OCI-LY3 (cell line): ENCODE results near the gene PRXL2B.

Source experiments
- H2AFZ ChIP-seq: fragments of 200-600, 300-600 bp; shearing (Covaris generic); 2 replicates; pipeline ENCODE4 v1.6.0; 2014; ENCODE audit warnings: antibody characterized with exemption, low read depth, low read length
- H3K27ac ChIP-seq: fragments of 200-600, 300-600 bp; sonication (generic); 2 replicates; pipeline ENCODE4 v1.5.1; 2014; ENCODE audit warnings: mild to moderate bottlenecking, low read length, moderate library complexity, mixed read lengths
- H3K27me3 ChIP-seq: fragments of 200-600, 300-600 bp; sonication (generic); 2 replicates; pipeline ENCODE4 v1.6.1; 2014; ENCODE audit warnings: low read depth, low read length, mixed read lengths
- H3K36me3 ChIP-seq: fragments of 200-600, 300-600 bp; sonication (generic); replicated peaks from 2 replicates; pipeline ENCODE3; 2014; ENCODE audit warnings: low read depth, low read length, mixed read lengths
- H3K4me1 ChIP-seq: fragments of 300-600, 200-600 bp; sonication (generic); 2 replicates; pipeline ENCODE4 v1.6.1; 2014; ENCODE audit warnings: low read length, mixed read lengths
- H3K4me2 ChIP-seq: fragments of 200-600, 300-600 bp; sonication (generic); 2 replicates; pipeline ENCODE4 v1.6.1; 2014; ENCODE audit warnings: low read length, mixed read lengths
- H3K4me3 ChIP-seq: fragments of 300-600, 200-600 bp; sonication (generic); 2 replicates; pipeline ENCODE4 v1.5.1; 2014; ENCODE audit warnings: antibody characterized with exemption, mild to moderate bottlenecking, low read length, moderate library complexity
- H3K79me2 ChIP-seq: fragments of 300-600, 200-600 bp; shearing (Covaris generic); 2 replicates; pipeline ENCODE4 v1.6.1; 2014; ENCODE audit warnings: mild to moderate bottlenecking, low read length, mixed read lengths
- H3K9ac ChIP-seq: fragments of 300-600, 200-600 bp; shearing (Covaris generic); 2 replicates; pipeline ENCODE4 v1.6.0; 2014; ENCODE audit warnings: mild to moderate bottlenecking, low read length, moderate library complexity
- H3K9me3 ChIP-seq: fragments of 200-600, 300-600 bp; shearing (Covaris generic); 2 replicates; pipeline ENCODE4 v1.6.1; 2014; ENCODE audit warnings: low read length, mixed read lengths; ENCODE audit not compliant: insufficient read depth
- H4K20me1 ChIP-seq: fragments of 200-600, 300-600 bp; sonication (generic); 2 replicates; pipeline ENCODE4 v1.6.1; 2016; ENCODE audit warnings: low read length, mixed read lengths; ENCODE audit not compliant: insufficient read depth
- CTCF ChIP-seq: fragments of 200-600, 300-600 bp; sonication (generic); IDR thresholded peaks from 2 replicates; pipeline ENCODE4 v1.5.1; 2014; ENCODE audit warnings: antibody characterized with exemption, low read length, low read depth
- EZH2phosphoT487 ChIP-seq: fragments of 200-600 bp; shearing (Covaris generic); IDR thresholded peaks from 2 replicates; pipeline ENCODE4 v1.6.1; 2018; ENCODE audit warnings: antibody characterized with exemption, mixed run types, low read depth

Gene PRXL2B

DNA sequence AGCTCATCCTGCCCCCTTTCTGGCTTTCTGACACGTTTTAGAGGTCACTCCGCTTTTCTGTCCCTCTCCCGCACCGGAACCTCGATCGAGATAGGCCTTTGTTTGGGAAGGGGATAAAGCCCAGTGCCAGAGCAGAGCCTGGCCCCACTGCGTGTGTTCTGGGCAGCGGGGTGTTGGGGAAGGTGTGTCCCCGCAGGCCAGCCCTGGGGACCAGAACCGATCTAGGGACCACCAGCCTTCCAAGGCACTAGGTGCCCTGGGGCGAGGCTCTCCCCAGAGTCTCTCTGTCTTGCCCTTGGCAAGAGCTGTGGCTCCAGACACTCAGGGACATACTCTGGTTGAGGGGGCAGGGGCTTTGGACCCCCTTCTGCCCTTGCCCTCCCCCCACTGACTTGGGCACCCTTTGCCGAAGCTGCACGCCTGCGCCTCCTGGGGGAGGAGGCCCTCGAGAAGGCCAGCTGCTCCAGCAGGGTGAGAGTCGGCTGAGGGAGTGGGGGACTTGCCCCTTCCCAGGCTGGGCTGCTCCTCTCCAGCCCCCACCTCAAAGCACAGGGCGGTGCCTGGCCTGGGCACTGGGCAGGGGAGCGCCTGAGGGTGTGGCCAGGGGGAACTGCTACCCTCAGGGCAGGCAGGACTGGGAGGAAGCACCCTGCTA is 16.4 kb downstream of the PRXL2B start:
- no peak for TF ChIP-seq EZH2phosphoT487
- no peak for TF ChIP-seq CTCF
- H3K4me1 ChIP-seq: no peaks in the 10 kb centered on the region

DNA sequence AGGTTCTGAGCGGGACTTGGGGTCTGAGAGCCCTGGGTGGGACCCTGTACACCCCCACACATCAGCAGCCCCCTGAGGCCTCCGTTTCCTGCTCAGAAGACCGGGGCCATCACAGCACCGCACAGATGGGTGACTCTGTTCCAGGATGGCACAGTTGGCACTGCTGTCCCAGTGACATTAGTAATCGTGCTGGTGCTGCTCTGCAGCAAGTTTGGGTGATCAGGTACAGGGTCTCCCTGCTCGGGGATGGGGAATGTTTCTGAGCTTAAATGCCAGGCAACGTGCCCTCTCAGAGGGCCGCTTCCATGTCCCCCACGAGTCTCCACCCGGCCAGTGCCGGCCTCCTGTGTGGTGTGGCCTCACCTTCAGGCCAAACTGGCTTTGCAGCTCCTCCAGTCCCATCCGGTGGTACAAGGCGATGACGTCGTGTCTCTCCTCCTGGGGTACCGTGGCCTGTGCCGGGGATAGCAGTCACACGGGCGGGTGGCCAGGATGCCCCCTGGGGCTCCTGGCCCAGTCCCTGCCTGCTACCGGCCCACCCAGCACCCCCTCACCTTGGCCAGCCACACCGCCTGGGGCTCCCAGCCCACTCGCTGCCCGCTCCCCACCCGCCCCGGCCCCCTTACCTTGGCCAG is 17.1 kb downstream of the PRXL2B start:
- Histone ChIP-seq H4K20me1 (no peaks in the 10 kb centered on the region), H3K36me3 (no peaks in the 10 kb centered on the region), H3K4me1 (no peaks in the 10 kb centered on the region), H3K9ac (no peak overlapping the region), H3K4me2 (no peak overlapping the region), H3K4me3 (no peak overlapping the region), H3K27me3 (no peaks in the 10 kb centered on the region), H3K9me3 (no peaks in the 10 kb centered on the region), H2AFZ (no peak overlapping the region), H3K27ac (no peak overlapping the region), H3K79me2 (no peaks in the 10 kb centered on the region)
- TF ChIP-seq CTCF: no peak
- TF ChIP-seq EZH2phosphoT487: no peak

More for the DNA sequence above, 16.4 kb downstream of the PRXL2B start:
- H3K36me3 ChIP-seq: no peaks in the 10 kb centered on the region
- H3K9ac ChIP-seq: no peak overlapping the region
- H3K4me2 ChIP-seq: no peak overlapping the region
- no peaks in the 10 kb centered on the region for H3K9me3 ChIP-seq
- H2AFZ ChIP-seq: no peak overlapping the region
- no peak overlapping the region for H3K4me3 ChIP-seq
- H3K27me3 ChIP-seq: no peaks in the 10 kb centered on the region
- H3K79me2 ChIP-seq: no peaks in the 10 kb centered on the region
- H4K20me1 ChIP-seq: no peaks in the 10 kb centered on the region
- H3K27ac ChIP-seq: no peak overlapping the region

GRCh38 chr1:2604156-2604843 is 17.7 kb downstream of the PRXL2B start:
- no peaks in the 10 kb centered on the region for H4K20me1 ChIP-seq
- H3K27me3 ChIP-seq: no peaks in the 10 kb centered on the region
- H2AFZ ChIP-seq: no peak overlapping the region
- no peaks in the 10 kb centered on the region for H3K9me3 ChIP-seq
- H3K4me2 ChIP-seq: no peak overlapping the region
- no peaks in the 10 kb centered on the region for H3K36me3 ChIP-seq
- no peak for TF ChIP-seq EZH2phosphoT487
- TF ChIP-seq CTCF: no peak
- no peaks in the 10 kb centered on the region for H3K4me1 ChIP-seq
- no peak overlapping the region for H3K4me3 ChIP-seq
- H3K27ac ChIP-seq: no peak overlapping the region
- no peaks in the 10 kb centered on the region for H3K79me2 ChIP-seq
- no peak overlapping the region for H3K9ac ChIP-seq

- Histone ChIP-seq H4K20me1 (no peaks in the 10 kb centered on the region), H2AFZ (no peak overlapping the region), H3K79me2 (no peaks in the 10 kb centered on the region), H3K4me2 (no peak overlapping the region), H3K27ac (no peak overlapping the region), H3K9me3 (no peaks in the 10 kb centered on the region), H3K4me1 (no peaks in the 10 kb centered on the region), H3K36me3 (no peaks in the 10 kb centered on the region), H3K9ac (no peak overlapping the region), H3K4me3 (no peak overlapping the region), H3K27me3 (no peaks in the 10 kb centered on the region)
- TF ChIP-seq EZH2phosphoT487 (no peak), CTCF (no peak)
These were observed 18.4 kb downstream of the PRXL2B start for GRCh38 chr1:2604844-2605508.
